Psoas muscle (tissue), 8 donors: ENCODE results near the gene ZNF93. TPM values are rescaled to one million over a fixed set of nuclear protein-coding genes. Genes with fewer than 3 reads are reported as not detected.

Experiments used
- ATAC-seq, 4 donors: fragments of 200-7000 bp; cut with Tn5 transposase; one replicate each; pipeline ENCODE4 v1.9.1; 2020; ENCODE audit warnings: moderate library complexity in 3 of 4, mild to moderate bottlenecking in 2 of 4
- DNase-seq, 2 donors: peaks; one replicate each; pipeline ENCODE4 v3.0.0-alpha.2; 2020
- H3K27ac ChIP-seq: fragments of 200-600 bp; one replicate; pipeline ENCODE4 v1.8.0; 2022
- H3K27me3 ChIP-seq, 3 donors: fragments of 200-600 bp in 1 of 3; one replicate each; pipeline versions ENCODE4 v1.6.1 to v1.8.0; 2013 to 2022; ENCODE audit warnings: low read length in 2 of 3, mild to moderate bottlenecking in 2 of 3, moderate library complexity in 1 of 3; ENCODE audit not compliant: insufficient read depth in 3 of 3
- H3K36me3 ChIP-seq, 2 donors: fragments of 200-600 bp in 1 of 2; one replicate each; pipeline versions ENCODE4 v1.6.1 to v1.8.0; 2013 to 2022; ENCODE audit warnings: low read depth in 1 of 2, mild to moderate bottlenecking in 1 of 2, moderate library complexity in 1 of 2; ENCODE audit not compliant: insufficient read depth in 1 of 2
- H3K4me1 ChIP-seq: fragments of 200-600 bp; one replicate; pipeline ENCODE4 v1.8.0; 2022
- H3K4me3 ChIP-seq: fragments of 200-600 bp; one replicate; pipeline ENCODE4 v1.8.0; 2022; ENCODE audit warnings: mild to moderate bottlenecking
- H3K9me3 ChIP-seq: fragments of 200-600 bp; one replicate; pipeline ENCODE4 v1.8.0; 2022
- WGBS, 3 donors: extraction: QIAGEN DNeasy Blood & Tissue Kit; methylation state at CpG; one replicate each; pipeline versions ENCODE4 v1.1.6 to v1.1.7; 2013; 5-methylcytosine and 5-hydroxymethylcytosine counted together
- intact Hi-C, 2 donors: fragments of 100-400 bp; cut with DNase I; formaldehyde crosslinking; loops; one replicate each; pipeline versions ENCODE4 v1.11.0 to v1.14.2; 2022
- polyA plus RNA-seq, 3 donors: library from polyadenylated mRNA; stranded (reverse); fragments of 200-250 nt; gene quantifications; one replicate each; pipeline ENCODE4 v1.2.3, GENCODE V29; 2013
- total RNA-seq, 4 donors: library from RNA; stranded (reverse); fragmentation: NEBNext Ultra II Directional in 2 of 4; extraction: Animal tissue kit (Norgen Biotek cat#: 25700) in 2 of 4; gene quantifications; one replicate each; pipeline versions ENCODE4 v1.2.1 to v1.2.4, GENCODE V29; 2021 to 2023
- TF ChIP-seq, protein P1 (sequence below): fragments of 200-600 bp; IDR thresholded peaks from one replicate; pipeline ENCODE4 v1.8.0; 2022; ENCODE audit warnings: antibody characterized with exemption
- donor health status: healthy with polysubstance abuse.
- donor health status: DM: no; HTN: no; CAD: no; lungs with moderate emphysema.
- donor health status: Bipolar disorder and iron deficiency.
- donor health status: healthy.
- donor health status: DM: yes; HTN: yes; CAD: no.
- donor health status: DM: no; HTN: no; CAD: no.
- donor health status: DM: no; HTN: no; CAD: no.
- donor health status: DM: yes; HTN: yes; CAD: no.

ZNF93 gene
- total and polyA plus RNA-seq, 7 donors: 0.69 to 2.3 (median 1.4) TPM

DNA sequence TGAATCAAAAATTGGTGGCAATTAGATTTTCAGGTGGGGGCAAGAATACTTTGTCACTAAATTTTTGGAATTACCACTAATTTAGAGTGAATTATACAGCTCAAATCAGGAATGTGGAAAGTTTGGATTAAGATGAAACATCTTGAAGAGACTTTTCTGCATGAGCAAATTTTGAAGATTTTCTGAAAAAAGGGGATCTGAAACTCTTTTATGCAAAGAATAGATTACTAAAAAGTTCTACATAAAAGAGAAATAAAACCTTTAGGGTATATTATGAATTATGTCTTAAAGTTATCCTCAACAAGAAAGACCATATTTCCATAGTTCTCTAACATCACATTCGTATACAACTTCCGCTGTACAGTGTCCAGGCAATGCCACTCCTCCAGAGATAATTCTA lies 36.7 kb downstream of the ZNF93 start:
- Histone ChIP-seq H3K27me3 (peaks cover 0 to 2% (median 0%) of the 10 kb centered on the region in 3 donors), H3K27ac (no peak overlapping the region), H3K4me3 (no peak overlapping the region), H3K36me3 (peaks cover 0 to 7% of the 10 kb centered on the region in 2 donors), H3K4me1 (no peaks in the 10 kb centered on the region), H3K9me3 (peaks cover 43% of the 10 kb centered on the region)
- intact Hi-C loops: no loop called here
- ATAC-seq (no peak), DNase-seq (no peak)
- TF ChIP-seq, protein P1, sequence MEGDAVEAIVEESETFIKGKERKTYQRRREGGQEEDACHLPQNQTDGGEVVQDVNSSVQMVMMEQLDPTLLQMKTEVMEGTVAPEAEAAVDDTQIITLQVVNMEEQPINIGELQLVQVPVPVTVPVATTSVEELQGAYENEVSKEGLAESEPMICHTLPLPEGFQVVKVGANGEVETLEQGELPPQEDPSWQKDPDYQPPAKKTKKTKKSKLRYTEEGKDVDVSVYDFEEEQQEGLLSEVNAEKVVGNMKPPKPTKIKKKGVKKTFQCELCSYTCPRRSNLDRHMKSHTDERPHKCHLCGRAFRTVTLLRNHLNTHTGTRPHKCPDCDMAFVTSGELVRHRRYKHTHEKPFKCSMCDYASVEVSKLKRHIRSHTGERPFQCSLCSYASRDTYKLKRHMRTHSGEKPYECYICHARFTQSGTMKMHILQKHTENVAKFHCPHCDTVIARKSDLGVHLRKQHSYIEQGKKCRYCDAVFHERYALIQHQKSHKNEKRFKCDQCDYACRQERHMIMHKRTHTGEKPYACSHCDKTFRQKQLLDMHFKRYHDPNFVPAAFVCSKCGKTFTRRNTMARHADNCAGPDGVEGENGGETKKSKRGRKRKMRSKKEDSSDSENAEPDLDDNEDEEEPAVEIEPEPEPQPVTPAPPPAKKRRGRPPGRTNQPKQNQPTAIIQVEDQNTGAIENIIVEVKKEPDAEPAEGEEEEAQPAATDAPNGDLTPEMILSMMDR: no peak
- WGBS, 3 donors: 95 to 100% (median 98%) methylated on average over 2 of the region's 2 CpGs

DNA sequence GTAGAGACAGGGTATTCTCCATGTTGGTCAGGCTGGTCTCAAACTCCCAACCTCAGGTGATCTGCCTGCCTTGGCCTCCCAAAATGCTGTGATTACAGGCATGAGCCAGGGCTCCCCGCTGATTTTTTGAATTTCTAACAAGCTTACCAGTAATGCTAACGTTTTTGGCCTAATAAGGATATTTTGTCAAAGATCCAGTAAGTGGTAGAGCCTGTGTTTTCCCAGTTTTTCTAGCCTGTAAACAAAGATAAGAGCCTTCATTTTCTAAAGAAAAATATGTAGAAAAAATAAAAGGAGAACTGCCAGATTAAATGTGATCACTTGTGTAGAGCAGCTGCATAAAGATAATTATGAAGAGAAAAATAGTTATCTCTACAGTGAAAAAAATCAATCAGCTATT lies 37.7 kb downstream of the ZNF93 start:
- TF ChIP-seq, protein P1: no peak
- WGBS, 3 donors: 24 to 31% (median 28%) methylated on average over 2 of the region's 2 CpGs
- DNase-seq (no peak), ATAC-seq (no peak)
- Histone ChIP-seq H3K4me3 (no peak overlapping the region), H3K4me1 (no peaks in the 10 kb centered on the region), H3K27ac (no peak overlapping the region), H3K36me3 (peaks cover 0 to 4% of the 10 kb centered on the region in 2 donors), H3K27me3 (peaks cover 0 to 2% (median 0%) of the 10 kb centered on the region in 3 donors), H3K9me3 (peaks cover 36% of the 10 kb centered on the region)
- intact Hi-C loops: no loop called here

GRCh38 chr19:19943848-19944582 lies 43.3 kb downstream of the ZNF93 start:
- Histone ChIP-seq H3K4me1 (no peaks in the 10 kb centered on the region), H3K27me3 (peaks cover 3 to 9% (median 5%) of the 10 kb centered on the region in 3 donors), H3K9me3 (no peaks in the 10 kb centered on the region), H3K36me3 (no peaks in the 10 kb centered on the region), H3K4me3 (no peak overlapping the region), H3K27ac (no peak overlapping the region)
- intact Hi-C loops: no loop called here
- ATAC-seq (no peak), DNase-seq (no peak)
- TF ChIP-seq, protein P1: no peak
- 80 to 88% (median 87%) methylated on average over 8 of the region's 8 CpGs for WGBS, 3 donors

GRCh38 chr19:19944583-19944880 lies 43.8 kb downstream of the ZNF93 start:
- Histone ChIP-seq H3K4me1 (no peaks in the 10 kb centered on the region), H3K27me3 (peaks cover 3 to 9% (median 5%) of the 10 kb centered on the region in 3 donors), H3K36me3 (no peaks in the 10 kb centered on the region), H3K9me3 (no peaks in the 10 kb centered on the region), H3K4me3 (no peak overlapping the region), H3K27ac (no peak overlapping the region)
- ATAC-seq (no peak), DNase-seq (no peak)
- WGBS, 3 donors: 94 to 98% (median 95%) methylated on average over 3 of the region's 3 CpGs
- TF ChIP-seq, protein P1: no peak
- intact Hi-C loops: no loop called here

GRCh38 chr19:19946226-19946625 lies 45.5 kb downstream of the ZNF93 start:
- WGBS, 3 donors: 79 to 88% (median 84%) methylated on average over 4 of the region's 4 CpGs
- no peak for ATAC-seq
- Histone ChIP-seq H3K4me1 (no peaks in the 10 kb centered on the region), H3K9me3 (no peaks in the 10 kb centered on the region), H3K36me3 (no peaks in the 10 kb centered on the region), H3K27me3 (peaks cover 3 to 9% (median 5%) of the 10 kb centered on the region in 3 donors), H3K27ac (no peak overlapping the region), H3K4me3 (no peak overlapping the region)
- no peak for DNase-seq
- TF ChIP-seq, protein P1: no peak
- intact Hi-C loops: no loop called here
